Measurements from ENCODE around the gene SCGB3A1. TPM values are rescaled to one million over a fixed set of nuclear protein-coding genes. Genes with fewer than 3 reads are reported as not detected.

SCGB3A1 gene
- total RNA-seq, 1 experiment from 2014 or later = not detected

DNA sequence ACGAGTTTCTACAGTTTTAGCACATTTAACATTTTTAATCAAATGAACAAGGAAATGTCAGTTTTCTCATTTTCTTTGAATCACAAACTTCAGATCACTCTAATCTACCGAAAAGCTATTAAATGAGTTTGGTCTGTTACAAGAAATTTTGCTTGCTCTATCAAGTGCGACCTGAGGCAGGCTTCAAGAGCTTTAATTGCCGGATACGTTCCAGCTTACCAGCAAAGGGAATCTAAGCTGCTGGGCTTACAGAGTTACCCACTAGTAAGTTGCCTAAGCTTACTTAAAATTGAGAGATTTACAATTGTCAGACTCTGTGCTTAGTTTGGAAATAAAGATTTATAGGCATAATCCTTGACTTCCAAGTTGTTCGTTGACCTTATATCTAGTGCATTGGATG lies 10.6 kb downstream of the SCGB3A1 start:
- DNase-seq = no peak
- Histone ChIP-seq H3K4me3 (no peak overlapping the region), H3K27me3 (no peaks in the 10 kb centered on the region), H3K36me3 (peaks cover 22% of the 10 kb centered on the region), H3K9me3 (no peaks in the 10 kb centered on the region)

DNA sequence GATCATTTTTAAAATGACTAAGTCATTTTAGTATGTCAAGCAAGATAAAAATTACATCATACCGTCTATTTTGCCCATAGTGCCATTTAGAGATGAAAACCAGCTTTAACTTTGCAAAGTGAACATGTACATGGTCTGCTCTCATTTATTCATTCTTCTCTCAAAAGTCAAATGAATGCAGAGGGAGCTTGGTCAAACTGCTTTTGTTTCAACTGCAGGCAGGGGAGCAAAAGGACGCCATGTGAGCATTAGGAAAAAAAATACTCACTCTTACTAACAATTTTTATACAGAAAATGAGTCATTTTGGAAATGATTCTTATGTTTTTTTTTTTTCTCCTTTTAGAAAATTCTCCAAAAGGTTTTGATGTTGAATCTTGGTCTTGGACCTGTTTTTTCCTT lies 15.7 kb downstream of the SCGB3A1 start:
- Histone ChIP-seq H3K4me3 (no peak overlapping the region), H3K9me3 (no peaks in the 10 kb centered on the region), H3K36me3 (peaks cover 57% of the 10 kb centered on the region), H3K27me3 (no peaks in the 10 kb centered on the region)
- no peak for DNase-seq

DNA sequence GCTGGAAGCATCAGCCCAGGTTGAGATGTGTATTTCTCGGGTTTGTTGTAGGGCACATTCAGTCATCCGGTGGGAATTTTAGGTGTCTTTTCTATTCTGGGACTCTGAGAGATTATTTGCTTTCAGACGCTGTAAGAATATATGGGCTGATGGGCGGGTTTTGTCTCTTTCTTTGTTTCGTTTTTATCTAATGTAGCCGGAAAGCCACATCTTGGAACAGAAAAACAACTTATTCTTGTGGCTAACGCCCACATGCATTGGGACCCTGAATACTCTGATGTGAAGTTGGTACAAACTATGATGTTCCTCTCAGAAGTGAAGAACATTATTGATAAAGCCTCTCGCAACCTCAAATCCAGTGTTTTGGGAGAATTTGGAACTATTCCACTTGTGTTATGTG lies 22.4 kb downstream of the SCGB3A1 start:
- H3K36me3 ChIP-seq = peaks cover 73% of the 10 kb centered on the region
- no peak for DNase-seq
- H3K9me3 ChIP-seq = no peaks in the 10 kb centered on the region
- no peak overlapping the region for H3K4me3 ChIP-seq
- no peaks in the 10 kb centered on the region for H3K27me3 ChIP-seq

DNA sequence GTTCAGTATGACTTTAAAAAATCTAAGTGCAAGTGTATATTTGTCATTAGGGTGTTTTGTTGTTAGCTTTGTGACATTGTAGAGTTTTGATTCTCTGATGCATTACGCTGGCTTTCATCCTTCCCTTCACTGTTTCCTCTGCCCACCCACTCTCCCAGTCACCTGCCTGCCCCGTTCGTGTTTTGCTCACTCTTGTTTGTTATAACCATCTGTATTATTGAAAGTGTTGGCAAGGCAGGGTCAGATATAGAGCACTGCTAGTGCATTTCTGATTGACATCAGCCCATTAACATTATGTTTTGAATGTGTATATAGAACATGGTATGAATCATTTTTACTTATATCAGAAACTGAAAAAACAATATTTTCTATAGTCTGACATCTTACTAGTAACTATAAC lies 27.3 kb downstream of the SCGB3A1 start:
- Histone ChIP-seq H3K36me3 (peaks cover 52% of the 10 kb centered on the region), H3K27me3 (no peaks in the 10 kb centered on the region), H3K9me3 (no peaks in the 10 kb centered on the region), H3K4me3 (no peak overlapping the region)
- no peak for DNase-seq

DNA sequence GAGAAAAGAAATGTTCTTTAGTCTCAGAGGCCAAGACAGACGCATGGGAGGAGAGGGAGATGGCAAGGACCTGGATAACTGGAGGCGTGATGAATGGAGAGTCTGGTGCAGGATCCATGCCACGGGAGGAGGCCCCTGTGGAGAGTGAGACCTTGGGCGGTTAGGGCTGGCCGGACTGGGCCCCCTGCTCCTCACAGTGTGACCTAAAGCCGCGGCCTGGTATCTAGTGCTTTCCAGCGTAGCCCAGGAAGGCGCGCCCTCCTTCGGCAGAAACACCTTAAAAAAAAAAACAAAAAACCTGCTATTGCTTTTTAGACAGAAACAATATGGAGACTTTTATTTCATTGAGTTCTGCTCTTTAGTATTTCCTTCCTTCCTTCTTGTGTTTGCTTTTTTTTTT lies 33.1 kb downstream of the SCGB3A1 start:
- Histone ChIP-seq H3K9me3 (no peaks in the 10 kb centered on the region), H3K27me3 (no peaks in the 10 kb centered on the region), H3K36me3 (peaks cover 40% of the 10 kb centered on the region), H3K4me3 (no peak overlapping the region)
- DNase-seq = no peak

DNA sequence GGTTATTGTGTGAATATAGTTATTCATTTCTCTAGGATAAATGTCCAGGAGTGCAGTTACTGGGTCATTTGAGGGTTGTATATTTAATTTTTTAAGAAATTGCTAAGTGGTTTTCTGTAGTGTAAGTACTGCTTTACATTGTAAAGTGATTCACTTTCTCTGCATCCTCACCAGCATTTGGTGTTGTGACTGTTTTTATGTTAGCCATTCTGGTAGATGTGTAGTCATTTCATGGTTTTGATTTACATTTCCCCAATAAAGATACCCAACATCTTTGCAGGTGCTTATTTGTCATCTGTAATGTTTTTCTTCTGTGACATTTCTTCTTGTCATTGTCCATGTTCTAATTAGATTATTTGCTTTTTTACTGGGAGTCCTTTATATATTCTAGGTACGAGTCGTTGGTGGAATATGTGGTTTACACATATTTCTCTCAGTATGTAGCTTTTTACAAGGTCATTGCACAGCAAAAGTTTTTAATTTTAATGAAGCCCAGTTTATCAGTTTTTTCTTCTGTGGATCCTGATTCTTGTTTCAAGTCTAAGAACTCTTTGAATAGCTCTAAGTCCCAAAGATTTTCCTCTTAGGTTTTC lies 34.0 kb downstream of the SCGB3A1 start:
- Histone ChIP-seq H3K36me3 (peaks cover 45% of the 10 kb centered on the region), H3K4me3 (no peak overlapping the region), H3K9me3 (no peaks in the 10 kb centered on the region), H3K27me3 (no peaks in the 10 kb centered on the region)
- no peak for DNase-seq

DNA sequence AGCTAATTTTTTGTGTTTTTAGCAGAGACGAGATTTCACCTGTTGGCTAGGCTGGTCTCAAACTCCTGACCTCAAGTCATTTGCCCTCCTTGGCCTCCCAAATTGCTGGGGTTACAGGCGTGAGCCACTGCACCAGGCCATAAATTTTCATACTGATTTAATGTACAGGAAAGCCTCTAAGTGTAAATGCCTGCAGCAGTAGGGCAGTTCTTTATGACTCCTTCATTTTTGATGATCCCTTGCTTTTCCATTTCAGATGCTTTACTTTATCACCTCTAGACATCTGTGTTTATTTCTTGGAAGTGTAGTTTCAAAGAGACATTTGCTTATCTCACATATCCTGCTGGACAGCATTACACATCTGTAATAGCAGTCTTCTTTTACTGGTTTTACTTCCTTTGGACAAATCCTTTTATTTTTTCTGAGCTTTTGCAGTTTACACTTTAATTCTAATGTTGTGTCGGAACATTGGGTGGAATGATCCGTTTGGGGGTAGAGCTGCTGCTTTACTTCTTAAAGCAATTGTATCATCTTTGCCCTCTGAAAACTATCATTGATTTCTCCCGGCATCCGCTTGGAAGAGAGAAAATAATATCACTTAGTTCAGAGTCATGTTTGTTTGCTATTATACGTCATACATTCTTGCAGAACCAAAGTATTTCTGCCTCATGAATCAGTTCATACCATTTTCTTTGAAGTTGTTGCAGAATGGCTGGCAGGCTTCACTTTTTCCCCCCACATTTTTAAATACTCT lies 36.0 kb downstream of the SCGB3A1 start:
- H3K36me3 ChIP-seq = peaks cover 50% of the 10 kb centered on the region
- H3K9me3 ChIP-seq = no peaks in the 10 kb centered on the region
- no peak for DNase-seq
- no peak overlapping the region for H3K4me3 ChIP-seq
- H3K27me3 ChIP-seq = no peaks in the 10 kb centered on the region

DNA sequence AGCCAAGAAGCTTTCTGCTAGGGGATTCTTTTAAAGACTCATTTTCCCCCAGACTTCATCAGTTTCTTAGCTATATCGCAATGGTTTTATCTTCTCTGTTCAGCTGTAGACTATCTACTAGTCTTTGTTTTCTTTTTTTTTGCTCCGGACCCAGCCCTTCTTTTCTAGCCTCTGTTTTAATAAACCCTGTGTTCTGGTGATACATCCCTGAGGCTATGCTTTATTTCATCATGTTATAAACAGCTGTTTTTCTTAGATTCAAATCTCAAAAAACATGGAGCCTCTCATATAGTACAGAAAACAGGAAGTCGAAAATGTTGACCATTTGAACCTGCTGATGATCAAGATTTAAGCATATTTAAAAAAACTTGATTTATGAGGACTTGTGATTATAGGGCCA lies 37.8 kb downstream of the SCGB3A1 start:
- Histone ChIP-seq H3K9me3 (no peaks in the 10 kb centered on the region), H3K4me3 (no peak overlapping the region), H3K36me3 (peaks cover 59% of the 10 kb centered on the region), H3K27me3 (no peaks in the 10 kb centered on the region)
- DNase-seq = no peak

DNA sequence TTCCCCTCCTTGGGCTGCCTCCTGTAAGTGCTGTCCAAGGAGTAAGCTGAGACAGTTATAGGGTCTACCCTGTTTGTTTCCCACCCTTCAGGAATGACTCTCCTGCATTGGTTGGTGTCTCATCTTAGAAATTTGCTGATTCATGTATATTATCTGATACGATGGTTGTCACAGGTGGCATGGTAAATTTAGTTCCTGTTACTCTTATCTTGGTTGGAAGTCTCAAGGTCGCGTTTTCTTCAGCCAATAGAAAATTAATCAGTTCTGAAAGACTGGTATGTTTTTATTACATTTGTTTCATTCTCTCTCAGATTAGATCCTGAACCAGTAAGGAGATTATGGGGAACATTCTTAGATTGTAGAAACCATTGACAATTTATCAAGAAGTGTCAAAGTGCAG lies 42.7 kb downstream of the SCGB3A1 start:
- Histone ChIP-seq H3K4me3 (no peak overlapping the region), H3K36me3 (peaks cover 37% of the 10 kb centered on the region), H3K27me3 (no peaks in the 10 kb centered on the region), H3K9me3 (no peaks in the 10 kb centered on the region)
- DNase-seq = no peak

DNA sequence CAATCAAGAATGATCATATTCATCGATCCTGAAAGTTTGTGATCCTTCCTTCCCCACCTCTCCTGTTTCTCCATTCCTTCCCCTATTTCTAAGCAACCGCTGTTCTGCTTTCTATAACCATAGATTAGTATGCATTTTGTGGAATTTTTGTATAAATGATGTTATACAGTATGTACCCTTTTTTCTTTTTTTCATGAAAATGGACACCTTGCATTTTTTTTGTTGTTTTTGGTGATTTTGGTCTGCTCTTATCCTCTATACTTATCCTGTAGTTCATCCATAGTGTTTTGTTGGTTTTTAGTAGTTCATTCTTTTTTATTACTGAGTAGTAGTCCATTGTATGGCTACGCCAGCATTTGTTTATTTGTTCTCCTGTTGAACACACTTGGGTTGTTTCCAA lies 46.1 kb downstream of the SCGB3A1 start:
- Histone ChIP-seq H3K27me3 (no peaks in the 10 kb centered on the region), H3K9me3 (no peaks in the 10 kb centered on the region)
- no peak for DNase-seq

DNA sequence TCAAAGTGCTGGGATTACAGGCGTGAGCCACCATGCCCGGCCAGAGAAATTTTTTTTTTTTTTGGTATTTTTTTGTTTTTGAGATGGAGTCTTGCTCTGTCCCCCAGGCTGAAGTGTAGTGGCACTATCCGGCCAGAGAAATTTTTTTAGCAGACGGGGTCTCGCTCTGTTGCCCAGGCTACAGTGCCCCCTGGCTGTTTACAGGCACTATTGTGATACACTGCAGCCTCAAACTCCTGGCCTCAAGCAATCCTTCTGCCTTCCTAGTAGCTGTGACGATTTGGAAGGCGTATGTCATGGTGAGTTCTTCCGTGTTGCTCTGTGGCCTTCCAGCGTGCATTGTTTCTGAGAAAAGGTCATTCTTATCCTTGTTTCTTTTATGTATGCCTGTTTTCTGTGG lies 49.6 kb downstream of the SCGB3A1 start:
- Histone ChIP-seq H3K4me3 (no peak overlapping the region), H3K36me3 (peaks cover 28% of the 10 kb centered on the region), H3K27me3 (no peaks in the 10 kb centered on the region), H3K9me3 (no peaks in the 10 kb centered on the region)
- DNase-seq = no peak

More for the DNA sequence above, 46.1 kb downstream of the SCGB3A1 start:
- Histone ChIP-seq H3K36me3 (peaks cover 33% of the 10 kb centered on the region), H3K4me3 (no peak overlapping the region)

Other genes starting within 250 kb of the SCGB3A1 start
- 2.7 and 3.7 TPM in 2 replicates for gene GFPT2, start 238.2 kb downstream of the SCGB3A1 start, total RNA-seq (2014; rRNA removed; shearing (Covaris generic); ENCODE audit: low replicate concordance)
- 11.4 and 12.5 TPM in 2 replicates for gene CNOT6, start 97.1 kb downstream of the SCGB3A1 start, total RNA-seq (2014; rRNA removed; shearing (Covaris generic); ENCODE audit: low replicate concordance)
- gene FLT4, start 58.1 kb upstream of the SCGB3A1 start, total RNA-seq (2014; rRNA removed; shearing (Covaris generic); ENCODE audit: low replicate concordance) = 0.10 and 1.3 TPM in 2 replicates
- gene OR2Y1, start 148.6 kb upstream of the SCGB3A1 start, total RNA-seq (2014; rRNA removed; shearing (Covaris generic); ENCODE audit: low replicate concordance) = not detected in 2 replicates
- 186 and 189 TPM in 2 replicates for gene MGAT1, start 211.3 kb upstream of the SCGB3A1 start, total RNA-seq (2014; rRNA removed; shearing (Covaris generic); ENCODE audit: low replicate concordance)